Activated CD8-positive, alpha-beta memory T cell treated with anti-CD3 and anti-CD28 coated beads for 36 hours (primary cell): ENCODE measurements around the gene IL17RB. TPM values are rescaled to one million over a fixed set of nuclear protein-coding genes. Genes with fewer than 3 reads are reported as not detected.

Experiments used
- CTCF ChIA-PET: fragments of 350-600 bp; sonication (Branson Sonifier 250); formaldehyde crosslinking; loops from one replicate; lab custom pipeline; 2021; ENCODE audit warnings: antibody characterized with exemption; lab: Charles Lee
- POLR2A ChIA-PET: fragments of 350-600 bp; sonication (Branson Sonifier 250); formaldehyde crosslinking; loops from one replicate; lab custom pipeline; 2021; ENCODE audit warnings: antibody characterized with exemption; lab: Charles Lee
- total RNA-seq, 2 experiments: library from RNA; stranded (reverse); gene quantifications; one replicate each; pipeline ENCODE4 v1.2.3, GENCODE V29; 2021

IL17RB gene
- total RNA-seq, 2 experiments from 2014 or later = 0.25 to 0.36 TPM

DNA sequence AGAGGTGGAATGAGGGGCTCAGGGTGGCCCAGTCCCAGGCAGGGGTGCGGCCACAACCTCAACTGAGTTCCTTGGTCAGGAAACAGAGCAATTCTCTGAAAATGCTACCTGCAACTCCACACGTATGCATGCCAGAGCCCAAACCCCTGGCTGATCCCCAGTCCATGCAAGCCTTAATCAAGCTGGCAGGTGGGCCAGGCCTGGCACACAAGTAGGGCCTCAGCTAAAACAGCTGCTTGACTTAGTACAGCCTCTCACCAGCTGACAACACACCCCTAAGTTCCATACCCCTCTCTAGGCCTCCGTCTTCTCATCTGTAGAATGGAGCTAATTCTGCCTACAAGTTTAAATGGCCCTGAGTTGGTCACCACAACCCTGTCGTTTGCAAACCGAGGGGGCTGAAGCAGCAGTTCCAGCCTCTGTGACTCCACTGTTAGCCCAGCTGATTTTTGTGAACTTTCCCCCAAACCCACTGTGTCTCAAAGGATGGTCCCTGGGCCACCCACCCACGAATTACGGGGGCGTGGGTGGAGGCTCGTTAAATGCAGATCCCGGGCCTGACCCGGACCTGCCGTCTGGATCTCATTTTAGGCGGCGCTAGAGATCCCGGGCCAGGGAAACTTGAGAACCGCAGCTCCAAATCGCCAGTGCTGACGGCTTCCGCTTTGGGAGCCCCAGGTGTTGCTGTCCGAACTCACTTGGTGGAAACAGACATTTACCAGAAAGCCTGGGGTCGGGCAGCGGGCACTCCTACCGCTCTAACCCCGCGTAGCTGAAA, 1.1 kb upstream of the IL17RB start:
- ChIA-PET POLR2A (no interaction called here), CTCF (no interaction called here)

GRCh38 chr3:53845881-53846133, 561 bp upstream of the IL17RB start:
- ChIA-PET POLR2A (no interaction called here), CTCF (no interaction called here)

- POLR2A ChIA-PET = no interaction called here
- CTCF ChIA-PET = no interaction called here
Measured at GRCh38 chr3:53846851-53847155, 435 bp downstream of the IL17RB start.

DNA sequence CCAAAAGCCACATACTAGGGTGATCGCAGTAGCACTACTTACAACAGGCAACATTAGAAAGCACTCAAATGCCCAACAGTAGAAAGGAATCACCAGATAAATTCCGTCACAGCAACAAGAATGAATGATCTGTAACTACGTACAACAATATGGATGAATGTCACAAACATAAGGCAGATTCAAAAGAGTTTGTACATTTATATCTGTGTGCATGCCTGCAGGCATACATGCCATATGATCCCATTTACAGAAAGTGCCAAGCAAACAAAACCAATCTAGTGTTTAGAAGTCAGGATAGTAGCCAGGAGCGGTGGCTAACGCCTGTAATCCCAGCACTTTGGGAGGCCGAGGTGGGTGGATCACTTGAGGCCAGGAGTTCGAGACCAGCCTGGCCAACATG, 3.5 kb downstream of the IL17RB start:
- ChIA-PET POLR2A (no interaction called here), CTCF (no interaction called here)

- CTCF ChIA-PET = no interaction called here
Measured at GRCh38 chr3:53850895-53851294, 4.5 kb downstream of the IL17RB start.

GRCh38 chr3:53856964-53857363, 10.6 kb downstream of the IL17RB start:
- CTCF ChIA-PET = no interaction called here
- POLR2A ChIA-PET = no interaction called here

More at GRCh38 chr3:53850895-53851294, 4.5 kb downstream of the IL17RB start:
- POLR2A ChIA-PET = no interaction called here

DNA sequence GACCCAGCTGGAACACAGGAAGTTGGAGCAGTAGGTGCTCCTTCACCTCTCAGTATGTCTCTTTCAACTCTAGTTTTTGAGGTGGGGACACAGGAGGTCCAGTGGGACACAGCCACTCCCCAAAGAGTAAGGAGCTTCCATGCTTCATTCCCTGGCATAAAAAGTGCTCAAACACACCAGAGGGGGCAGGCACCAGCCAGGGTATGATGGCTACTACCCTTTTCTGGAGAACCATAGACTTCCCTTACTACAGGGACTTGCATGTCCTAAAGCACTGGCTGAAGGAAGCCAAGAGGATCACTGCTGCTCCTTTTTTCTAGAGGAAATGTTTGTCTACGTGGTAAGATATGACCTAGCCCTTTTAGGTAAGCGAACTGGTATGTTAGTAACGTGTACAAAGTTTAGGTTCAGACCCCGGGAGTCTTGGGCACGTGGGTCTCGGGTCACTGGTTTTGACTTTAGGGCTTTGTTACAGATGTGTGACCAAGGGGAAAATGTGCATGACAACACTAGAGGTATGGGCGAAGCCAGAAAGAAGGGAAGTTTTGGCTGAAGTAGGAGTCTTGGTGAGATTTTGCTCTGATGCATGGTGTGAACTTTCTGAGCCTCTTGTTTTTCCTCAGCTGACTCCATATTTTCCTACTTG, 11.9 kb downstream of the IL17RB start:
- ChIA-PET POLR2A (no interaction called here), CTCF (no interaction called here)

- POLR2A ChIA-PET = no interaction called here
- CTCF ChIA-PET = no interaction called here
Measured at GRCh38 chr3:53859178-53859577, 12.8 kb downstream of the IL17RB start.

GRCh38 chr3:53860196-53860595, 13.8 kb downstream of the IL17RB start:
- CTCF ChIA-PET = no interaction called here
- POLR2A ChIA-PET = no interaction called here

DNA sequence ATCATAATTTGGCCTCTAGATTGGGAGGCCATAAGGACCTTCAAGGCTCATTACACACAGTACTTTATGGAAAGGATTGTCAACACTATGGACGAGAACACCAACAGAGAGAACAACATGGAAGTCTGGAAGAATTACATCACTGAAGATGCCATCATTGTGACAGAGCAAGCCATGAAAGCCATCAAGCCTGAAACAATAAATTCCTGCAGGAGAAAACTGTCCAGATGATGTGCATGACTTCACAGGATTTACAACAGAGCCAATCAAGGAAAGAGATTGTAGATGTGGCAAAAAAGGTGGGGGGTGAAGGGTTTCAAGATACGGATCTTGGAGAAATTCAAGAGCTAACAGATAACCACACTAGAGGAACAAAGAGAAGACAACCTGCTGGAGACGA, 15.9 kb downstream of the IL17RB start:
- ChIA-PET CTCF (no interaction called here), POLR2A (no interaction called here)

GRCh38 chr3:53863145-53863544, 16.8 kb downstream of the IL17RB start:
- POLR2A ChIA-PET = interaction anchor here (0.6 kb wide), 1 partner anchor 73 kb away, joined by 4 read pairs; no protein-coding TSS in a partner anchor
- CTCF ChIA-PET = no interaction called here

DNA sequence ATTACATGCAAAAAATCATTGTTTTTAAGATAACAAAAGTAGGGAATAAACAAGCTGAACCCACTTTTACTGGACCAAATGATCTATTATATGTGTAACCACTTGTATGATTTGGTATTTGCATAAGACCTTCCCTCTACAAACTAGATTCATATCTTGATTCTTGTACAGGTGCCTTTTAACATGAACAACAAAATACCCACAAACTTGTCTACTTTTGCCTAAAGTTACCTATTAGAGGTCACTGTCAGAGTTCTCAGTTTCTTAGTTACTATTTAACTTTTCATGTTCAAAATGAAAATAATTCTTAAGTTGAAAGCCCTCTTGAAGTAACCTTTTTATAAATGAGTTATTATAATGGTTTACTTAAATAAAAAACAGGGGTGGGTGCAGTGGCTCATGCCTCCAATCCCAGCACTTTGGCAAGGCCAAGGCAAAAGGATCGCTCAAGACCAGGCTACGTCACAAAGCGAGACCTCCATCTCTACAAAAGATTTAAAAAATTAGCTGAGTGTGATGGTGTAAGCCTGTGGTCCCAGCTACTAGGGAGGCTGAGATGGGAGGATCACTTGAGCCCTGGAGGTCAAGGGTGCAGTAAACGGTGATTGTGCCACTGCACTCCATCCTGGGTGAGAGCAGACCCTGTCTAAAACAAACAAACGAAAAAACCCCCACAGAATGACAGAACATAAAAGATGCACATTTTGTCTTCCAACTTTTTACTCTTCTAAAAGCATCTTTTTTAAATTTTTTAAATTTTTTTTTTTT, 19.5 kb downstream of the IL17RB start:
- ChIA-PET CTCF (no interaction called here), POLR2A (no interaction called here)

DNA sequence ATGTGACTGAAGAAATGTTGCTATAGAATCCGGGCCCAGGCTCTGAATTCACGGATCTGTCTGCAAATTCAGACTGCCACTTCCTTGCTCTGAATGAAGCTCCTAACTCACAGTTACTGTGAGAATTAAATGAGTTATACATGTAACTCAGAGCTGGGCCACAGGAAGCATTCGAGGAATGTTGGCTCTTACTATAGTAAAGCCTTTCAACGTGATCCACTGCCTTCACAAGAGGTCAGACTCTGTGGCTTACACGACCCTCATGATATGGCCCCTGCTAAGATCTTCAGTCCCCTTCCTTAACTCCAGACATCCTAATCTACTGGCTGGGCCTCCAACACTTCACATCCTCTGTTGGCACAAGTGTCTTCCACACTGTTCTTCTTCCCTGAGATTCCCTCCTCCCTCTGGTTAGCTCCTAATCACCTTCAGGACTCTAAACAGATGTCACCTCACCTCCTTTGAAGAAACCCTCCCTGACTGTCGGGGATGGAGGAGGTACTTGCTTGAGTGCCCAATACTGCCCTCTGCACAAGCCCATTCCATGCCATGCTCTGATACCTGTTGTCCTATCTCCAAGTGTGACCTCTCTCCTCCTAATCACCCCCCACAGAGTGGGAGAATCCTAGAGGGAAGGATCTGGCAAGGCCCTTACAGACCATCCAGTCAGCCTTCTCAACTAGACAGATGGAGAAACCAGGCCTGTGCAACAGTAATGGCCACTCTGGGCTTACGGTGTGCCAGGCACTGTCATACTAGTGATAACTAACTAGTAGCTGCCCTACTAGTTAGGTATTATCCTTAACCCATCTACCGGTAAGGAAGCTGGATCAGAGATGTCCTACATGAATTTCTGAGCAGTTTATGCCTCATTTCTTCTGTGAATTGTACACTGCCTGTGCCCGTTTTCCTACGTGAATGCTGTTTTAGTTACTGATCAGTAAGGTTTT, 34.3 kb downstream of the IL17RB start:
- ChIA-PET CTCF (interaction anchor here (1.0 kb wide), 1 partner anchor 10 kb away, joined by 4 read pairs; no protein-coding TSS in a partner anchor), POLR2A (interaction anchor here (2.5 kb wide), 1 partner anchor 11 kb away, joined by 14 read pairs; the partner anchor contains the start of gene SELENOK)

DNA sequence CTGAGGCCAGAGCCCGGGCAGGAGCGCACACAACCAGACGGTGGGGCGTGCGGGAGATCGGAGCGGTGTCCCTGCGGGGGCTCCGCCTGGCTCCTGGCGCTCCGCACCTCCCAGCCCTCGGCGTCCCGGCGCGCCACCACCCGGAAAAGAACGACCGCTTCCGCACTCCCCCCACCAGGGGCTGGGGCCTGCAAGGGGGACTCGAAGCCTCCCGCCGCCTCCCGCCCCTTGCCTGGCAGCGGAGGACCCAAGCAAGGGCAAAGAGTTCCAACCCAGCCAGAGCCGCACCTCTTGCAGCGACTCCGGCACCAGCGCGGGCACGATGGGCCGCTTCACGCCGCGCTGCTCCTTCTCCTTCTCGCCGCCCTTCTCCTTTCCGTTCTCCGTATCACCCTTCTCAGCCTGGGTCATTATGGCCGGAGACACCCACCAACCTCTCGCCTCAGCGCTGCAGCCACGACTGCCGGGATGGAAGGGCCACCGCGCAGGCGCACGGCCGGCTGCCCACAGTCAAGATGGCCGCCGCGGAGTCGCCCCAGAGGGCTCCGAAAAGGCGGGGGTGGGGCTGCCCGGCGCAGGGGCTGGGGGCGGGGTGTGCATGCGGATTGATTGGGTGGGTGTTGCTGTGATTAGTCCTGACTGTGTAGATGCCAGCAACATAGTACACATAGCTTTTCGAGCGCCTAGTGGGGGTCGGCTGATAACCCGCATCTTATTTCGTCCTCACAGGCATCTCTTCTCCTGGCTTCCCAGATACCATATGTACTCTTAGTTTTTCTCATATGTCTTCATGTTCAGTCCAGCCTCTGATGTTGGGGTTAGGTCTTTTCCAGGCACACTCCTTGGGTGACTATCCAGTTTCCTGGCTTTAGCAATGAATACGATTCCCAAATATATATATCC, 35.6 kb downstream of the IL17RB start, which contains the start of gene ACTR8:
Gene ACTR8, minus strand, starts transcription at position 462 of the 903 bp plus-strand sequence. Its CDS starts 51 bp downstream, at position 411.
- CTCF ChIA-PET = no interaction called here
- POLR2A ChIA-PET = interaction anchor here (2.5 kb wide), 1 partner anchor 10 kb away, joined by 14 read pairs; the partner anchor contains the start of gene SELENOK

GRCh38 chr3:53883008-53883407, 36.6 kb downstream of the IL17RB start:
- CTCF ChIA-PET = no interaction called here
- POLR2A ChIA-PET = interaction anchor here (2.5 kb wide), 1 partner anchor 9 kb away, joined by 14 read pairs; the partner anchor contains the start of gene SELENOK

DNA sequence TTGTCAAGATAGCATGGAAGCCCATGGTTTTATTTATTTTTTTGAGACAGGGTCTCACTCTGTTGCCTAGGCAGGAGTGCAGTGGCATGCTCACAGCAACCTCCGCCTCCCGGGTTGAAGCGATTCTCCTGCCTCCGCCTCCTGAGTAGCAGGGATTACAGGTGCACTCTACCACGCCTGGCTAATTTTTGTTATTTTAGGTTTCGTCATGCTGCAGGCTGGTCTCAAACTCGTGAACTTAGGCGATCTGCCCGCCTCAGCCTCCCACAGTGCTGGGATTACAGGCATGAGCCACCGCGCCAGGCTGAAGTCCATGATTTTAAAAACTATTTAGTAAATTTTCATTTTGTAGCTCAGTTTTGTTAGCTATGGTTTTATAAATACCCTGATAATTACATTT, 38.3 kb downstream of the IL17RB start:
- ChIA-PET POLR2A (no interaction called here), CTCF (no interaction called here)

DNA sequence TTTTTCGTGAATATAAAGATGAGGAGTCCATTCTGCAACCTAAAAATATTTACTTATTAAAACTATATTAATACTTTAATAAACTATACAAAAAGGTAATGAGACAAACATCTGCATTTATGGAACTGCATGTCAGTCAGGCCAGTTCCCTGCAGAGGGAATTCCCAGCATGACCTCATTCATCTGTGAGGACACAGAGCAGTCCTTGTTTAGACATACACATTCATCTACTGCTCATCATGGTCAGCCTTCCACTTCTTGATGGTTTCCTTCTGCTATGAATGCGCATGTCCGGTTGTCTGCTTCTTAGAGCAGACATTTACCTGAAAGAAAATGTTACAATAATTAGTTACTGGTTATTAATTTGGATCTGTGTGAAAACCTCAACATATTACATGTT, 38.9 kb downstream of the IL17RB start:
- POLR2A ChIA-PET = no interaction called here

DNA sequence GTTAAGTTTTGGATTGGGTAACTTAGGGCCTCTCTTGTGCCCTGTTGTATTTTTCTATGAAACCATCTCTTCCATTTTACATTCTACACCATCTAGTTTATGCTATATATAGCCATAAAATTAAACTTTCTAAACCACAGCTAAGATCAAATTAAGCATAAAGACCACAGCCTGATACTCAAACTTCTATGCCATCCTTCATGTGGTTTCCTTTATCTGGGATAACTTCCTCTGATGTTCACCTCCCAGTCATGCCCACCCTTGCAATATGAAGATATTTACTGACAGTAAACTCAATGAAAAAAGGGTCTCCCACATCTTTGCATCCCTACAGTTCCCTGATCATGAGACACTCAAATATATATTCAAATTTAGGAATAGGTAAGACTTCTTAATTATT, 41.1 kb downstream of the IL17RB start:
- POLR2A ChIA-PET = no interaction called here
- CTCF ChIA-PET = no interaction called here

More for the DNA sequence above, 38.9 kb downstream of the IL17RB start:
- CTCF ChIA-PET = no interaction called here
